Chondrocyte (in vitro differentiated cells): Measurements from ENCODE around the gene SLC43A3. TPM values are rescaled to one million over a fixed set of nuclear protein-coding genes. Genes with fewer than 3 reads are reported as not detected.
"Not testable (repeated sequence)": the region's sequence is repeated elsewhere in the genome, so short reads cannot be mapped to it uniquely, and the experiment has no call there.

ENCODE experiments used
- DNase-seq: peaks from one replicate; pipeline ENCODE4 v3.0.0; 2021; ENCODE audit warnings: mixed read lengths, low spot score
- H3K27ac Mint-ChIP-seq: one replicate; pipeline ENCODE4 v1.8.0; 2021; ENCODE audit warnings: mild to moderate bottlenecking, moderate library complexity, mixed read lengths; ENCODE audit not compliant: unreplicated experiment
- H3K27me3 Mint-ChIP-seq: 2 replicates; pipeline ENCODE4 v1.8.0; 2021; ENCODE audit warnings: low read depth, mixed read lengths
- H3K36me3 Mint-ChIP-seq: 2 replicates; pipeline ENCODE4 v1.8.0; 2021; ENCODE audit warnings: low read depth, mixed read lengths
- H3K4me1 Mint-ChIP-seq: 2 replicates; pipeline ENCODE4 v1.8.0; 2021; ENCODE audit warnings: low read depth, mild to moderate bottlenecking, mixed read lengths
- H3K4me3 Mint-ChIP-seq: one replicate; pipeline ENCODE4 v1.8.0; 2021; ENCODE audit warnings: mild to moderate bottlenecking, moderate library complexity, mixed read lengths; ENCODE audit not compliant: unreplicated experiment
- H3K9me3 Mint-ChIP-seq: 2 replicates; pipeline ENCODE4 v1.8.0; 2021; ENCODE audit warnings: low read depth, mixed read lengths
- total RNA-seq: library from RNA; stranded (reverse); gene quantifications from 3 replicates; pipeline ENCODE4 v1.2.1, GENCODE V29; 2021
- TF ChIP-seq, protein P1 (sequence below): fragments of 200-600 bp; sonication (generic); IDR thresholded peaks from 2 replicates; pipeline ENCODE4 v1.5.0; 2021; ENCODE audit warnings: antibody characterized with exemption, mild to moderate bottlenecking, moderate library complexity

The SLC43A3 gene
- total RNA-seq, 1 donor from 2014 or later = 12.4 TPM

DNA sequence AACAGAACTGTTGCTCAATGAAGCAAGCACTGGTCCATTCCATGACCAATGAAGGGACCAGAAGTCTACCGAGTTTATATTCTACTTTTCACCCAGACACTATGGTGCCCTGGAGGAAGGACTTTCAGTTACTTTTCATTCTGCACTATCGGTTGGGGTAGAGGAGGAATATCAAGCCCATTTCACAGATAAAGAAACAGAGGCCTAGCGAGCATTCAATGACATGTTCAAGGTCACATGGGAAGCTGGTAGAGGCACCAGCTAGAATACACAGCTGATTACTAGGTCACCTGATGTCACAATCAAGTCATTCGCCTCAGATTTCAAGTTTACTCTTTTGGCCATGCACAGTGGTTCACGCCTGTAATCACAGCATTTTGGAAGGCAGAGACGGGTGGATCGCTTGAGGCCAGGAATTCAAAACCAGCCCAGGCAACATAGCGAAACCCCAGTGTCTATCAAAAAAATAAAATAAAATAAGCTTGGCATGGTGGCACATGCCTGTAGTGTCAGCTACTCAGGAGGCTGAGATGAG lies 18.9 kb downstream of the SLC43A3 start:
- TF ChIP-seq, protein P1, sequence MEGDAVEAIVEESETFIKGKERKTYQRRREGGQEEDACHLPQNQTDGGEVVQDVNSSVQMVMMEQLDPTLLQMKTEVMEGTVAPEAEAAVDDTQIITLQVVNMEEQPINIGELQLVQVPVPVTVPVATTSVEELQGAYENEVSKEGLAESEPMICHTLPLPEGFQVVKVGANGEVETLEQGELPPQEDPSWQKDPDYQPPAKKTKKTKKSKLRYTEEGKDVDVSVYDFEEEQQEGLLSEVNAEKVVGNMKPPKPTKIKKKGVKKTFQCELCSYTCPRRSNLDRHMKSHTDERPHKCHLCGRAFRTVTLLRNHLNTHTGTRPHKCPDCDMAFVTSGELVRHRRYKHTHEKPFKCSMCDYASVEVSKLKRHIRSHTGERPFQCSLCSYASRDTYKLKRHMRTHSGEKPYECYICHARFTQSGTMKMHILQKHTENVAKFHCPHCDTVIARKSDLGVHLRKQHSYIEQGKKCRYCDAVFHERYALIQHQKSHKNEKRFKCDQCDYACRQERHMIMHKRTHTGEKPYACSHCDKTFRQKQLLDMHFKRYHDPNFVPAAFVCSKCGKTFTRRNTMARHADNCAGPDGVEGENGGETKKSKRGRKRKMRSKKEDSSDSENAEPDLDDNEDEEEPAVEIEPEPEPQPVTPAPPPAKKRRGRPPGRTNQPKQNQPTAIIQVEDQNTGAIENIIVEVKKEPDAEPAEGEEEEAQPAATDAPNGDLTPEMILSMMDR = no peak
- Mint-ChIP-seq H3K4me3 (no peak overlapping the region), H3K4me1 (peaks cover 4% of the 10 kb centered on the region), H3K27ac (no peak overlapping the region), H3K36me3 (peaks cover 8% of the 10 kb centered on the region), H3K9me3 (no peaks in the 10 kb centered on the region), H3K27me3 (peaks cover 2% of the 10 kb centered on the region)
- DNase-seq = no peak

DNA sequence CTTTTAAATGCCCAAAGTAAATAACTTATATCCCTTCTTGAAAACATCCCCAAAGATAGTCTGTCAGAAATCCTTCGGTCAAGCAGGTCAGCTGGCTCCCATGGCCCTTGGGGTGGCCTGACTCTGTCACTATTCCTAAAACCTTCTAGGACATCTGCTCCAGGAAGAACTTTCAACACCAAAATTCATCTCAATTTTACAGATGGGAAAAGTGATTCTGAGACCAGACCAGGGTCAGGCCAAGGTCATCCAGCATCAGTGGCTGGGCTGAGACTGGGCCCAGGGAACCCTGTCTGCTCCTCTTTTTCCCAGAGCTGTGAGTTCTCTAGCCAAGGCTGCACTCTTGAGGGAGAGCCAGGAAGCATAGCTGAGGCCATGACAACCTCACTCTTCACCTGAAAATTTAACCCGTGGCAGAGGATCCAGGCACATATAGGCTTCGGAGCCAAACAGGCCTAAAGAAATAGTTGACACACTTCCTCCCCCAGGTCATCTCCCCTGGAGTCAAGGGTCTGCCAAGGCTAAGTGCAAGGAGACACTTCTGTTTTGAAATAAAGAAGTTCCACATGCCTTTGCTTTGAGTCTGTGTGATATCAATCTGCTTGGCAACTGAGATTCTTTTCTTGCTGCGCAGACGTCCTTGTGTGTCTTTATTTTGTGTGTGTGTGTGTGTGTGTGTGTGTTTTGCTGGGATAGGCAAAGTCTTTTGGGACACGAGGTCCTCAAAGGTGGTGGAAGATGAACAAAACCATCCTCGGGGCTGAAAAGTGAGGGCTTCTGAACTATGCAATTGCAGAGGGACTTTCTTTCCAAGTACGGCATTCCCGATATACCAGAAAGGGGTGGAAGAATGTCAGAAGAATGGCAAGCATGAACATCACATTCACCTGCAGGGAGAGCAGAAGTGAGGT lies 19.7 kb downstream of the SLC43A3 start:
- Mint-ChIP-seq H3K4me3 (no peak overlapping the region), H3K27ac (no peak overlapping the region), H3K36me3 (peaks cover 8% of the 10 kb centered on the region), H3K4me1 (peaks cover 4% of the 10 kb centered on the region), H3K9me3 (no peaks in the 10 kb centered on the region), H3K27me3 (peaks cover 10% of the 10 kb centered on the region)
- no peak for DNase-seq
- TF ChIP-seq, protein P1 = no peak

GRCh38 chr11:57406337-57406904 lies 20.5 kb downstream of the SLC43A3 start:
- Mint-ChIP-seq H3K27ac (no peak overlapping the region), H3K9me3 (no peaks in the 10 kb centered on the region)

DNA sequence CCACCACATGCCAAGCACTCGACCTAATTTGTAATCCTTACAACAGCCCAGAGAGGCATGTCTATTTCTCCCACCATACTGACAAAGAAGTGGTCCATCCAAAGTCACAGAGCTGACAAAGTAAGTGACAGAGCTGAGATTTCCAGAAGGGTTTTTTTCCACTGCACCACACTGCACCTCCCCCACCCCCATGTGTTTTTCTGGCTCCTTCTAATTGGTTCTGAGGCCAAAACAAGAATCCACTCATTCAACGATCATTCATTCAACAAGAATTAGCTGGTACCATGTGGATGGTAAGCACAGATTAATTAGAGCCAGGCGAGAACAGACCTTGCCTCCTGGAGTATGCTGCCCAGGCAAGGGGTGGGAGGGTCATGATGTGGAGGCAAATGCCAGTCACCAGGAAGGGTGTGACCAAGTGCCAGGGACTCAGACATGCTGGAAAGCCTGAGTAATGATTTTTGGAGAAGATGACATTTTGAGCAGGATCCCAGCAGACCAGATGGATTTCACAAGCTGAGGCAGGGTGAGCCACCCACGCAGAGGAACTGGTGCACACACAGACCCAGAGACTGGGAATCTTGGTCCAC lies 21.6 kb downstream of the SLC43A3 start:
- Mint-ChIP-seq H3K4me1 (peaks cover 3% of the 10 kb centered on the region), H3K4me3 (no peak overlapping the region), H3K36me3 (peaks cover 8% of the 10 kb centered on the region), H3K9me3 (no peaks in the 10 kb centered on the region), H3K27me3 (peaks cover 17% of the 10 kb centered on the region), H3K27ac (no peak overlapping the region)
- no peak for DNase-seq
- TF ChIP-seq, protein P1 = no peak

More at GRCh38 chr11:57406337-57406904, 20.5 kb downstream of the SLC43A3 start:
- Mint-ChIP-seq H3K4me3 (no peak overlapping the region), H3K4me1 (peaks cover 4% of the 10 kb centered on the region), H3K36me3 (peaks cover 8% of the 10 kb centered on the region), H3K27me3 (peaks cover 11% of the 10 kb centered on the region)
- TF ChIP-seq, protein P1 = no peak
- no peak for DNase-seq

DNA sequence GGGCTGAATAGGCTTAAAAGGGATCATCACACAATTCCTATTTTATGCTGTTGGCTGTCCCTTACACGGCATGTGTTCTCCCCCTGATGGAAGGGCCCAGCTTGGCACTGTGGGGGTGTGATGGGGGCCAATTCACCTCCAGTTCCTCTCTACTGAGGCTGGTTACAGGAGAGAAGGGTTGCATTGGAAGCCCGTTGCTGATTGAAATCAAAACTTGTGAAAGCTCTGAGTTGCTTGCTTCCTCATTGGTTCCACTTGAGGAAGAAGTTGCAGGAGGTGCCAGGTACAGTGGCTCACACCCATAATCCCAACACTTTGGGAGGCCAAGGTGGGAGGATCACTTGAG lies 23.1 kb downstream of the SLC43A3 start:
- TF ChIP-seq, protein P1 = no peak
- Mint-ChIP-seq H3K9me3 (no peaks in the 10 kb centered on the region), H3K36me3 (peaks cover 8% of the 10 kb centered on the region), H3K4me3 (no peak overlapping the region), H3K27ac (no peak overlapping the region), H3K4me1 (no peaks in the 10 kb centered on the region), H3K27me3 (peaks cover 17% of the 10 kb centered on the region)
- DNase-seq = no peak

GRCh38 chr11:57403003-57403801 lies 23.7 kb downstream of the SLC43A3 start:
- H3K36me3 Mint-ChIP-seq, H3K27ac Mint-ChIP-seq, H3K4me3 Mint-ChIP-seq, H3K9me3 Mint-ChIP-seq, H3K4me1 Mint-ChIP-seq, DNase-seq: not testable (repeated sequence)
- H3K27me3 Mint-ChIP-seq = peaks cover 17% of the 10 kb centered on the region
